ENCODE results near the gene ADAMTS9. TPM values are rescaled to one million over a fixed set of nuclear protein-coding genes. Genes with fewer than 3 reads are reported as not detected.
"Not testable (repeated sequence)": the region's sequence is repeated elsewhere in the genome, so short reads cannot be mapped to it uniquely, and the experiment has no call there.

The ADAMTS9 gene
- total RNA-seq, 1 experiment from 2014 or later: 6.9 TPM

DNA sequence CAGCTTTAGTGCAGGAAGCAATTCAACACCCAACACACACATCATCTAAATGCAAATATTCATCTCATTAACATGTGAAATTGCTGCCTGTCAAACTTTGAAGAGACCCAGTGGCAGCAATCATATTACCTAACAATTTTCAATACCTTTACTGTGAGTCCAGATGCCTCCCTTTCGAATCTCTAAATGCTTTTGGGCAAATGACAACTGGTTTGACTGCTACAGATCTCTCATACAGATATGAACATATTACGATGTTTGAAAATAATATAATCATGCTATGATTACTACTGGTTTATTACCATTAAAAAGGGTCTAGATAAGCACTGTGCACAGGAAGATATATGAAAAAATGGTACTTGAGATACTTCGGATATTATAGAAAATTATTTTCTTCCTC lies 137.9 kb downstream of the ADAMTS9 start:
- no peaks in the 10 kb centered on the region for H3K4me1 ChIP-seq
- H3K9me3 ChIP-seq (replicated peaks): no peaks in the 10 kb centered on the region
- no peak overlapping the region for H3K4me3 ChIP-seq
- DNase-seq: no peak
- H3K27me3 ChIP-seq: no peaks in the 10 kb centered on the region
- no peaks in the 10 kb centered on the region for H3K36me3 ChIP-seq
- no peak overlapping the region for H3K27ac ChIP-seq

DNA sequence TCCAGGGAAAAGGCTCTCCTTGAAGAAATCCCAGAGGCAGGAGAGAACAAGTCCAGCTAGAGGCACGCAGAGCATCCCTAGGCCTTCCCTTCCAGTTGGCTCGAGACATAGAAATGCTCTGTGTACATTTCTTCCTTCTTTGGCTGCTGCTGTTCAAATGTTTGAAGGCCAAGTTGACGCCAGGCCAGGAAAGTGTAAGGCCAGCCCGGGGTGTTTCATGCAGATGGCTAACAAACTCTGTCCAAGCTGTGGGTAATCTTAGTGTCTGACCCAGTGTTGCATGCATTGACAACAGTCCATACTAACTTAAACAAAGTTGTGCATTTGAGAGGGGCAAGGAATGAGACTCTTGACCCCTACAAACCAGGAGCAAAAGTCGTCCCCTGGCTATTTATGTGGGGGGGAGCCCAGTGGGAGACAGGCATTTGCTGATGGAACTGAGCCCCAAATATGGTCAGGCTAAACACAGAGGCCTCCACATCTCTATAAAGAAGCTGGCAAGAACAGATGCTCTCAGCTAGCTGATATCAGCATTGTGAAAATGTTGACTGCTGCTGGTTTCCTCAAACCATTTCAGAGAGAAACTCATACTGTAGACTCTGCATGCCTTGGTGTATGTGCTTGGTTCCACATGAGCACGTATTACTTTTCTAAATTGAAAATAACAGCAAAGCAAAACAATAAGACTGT lies 139.5 kb downstream of the ADAMTS9 start:
- Histone ChIP-seq H3K4me3 (no peak overlapping the region), H3K27ac (no peak overlapping the region), H3K36me3 (no peaks in the 10 kb centered on the region), H3K27me3 (no peaks in the 10 kb centered on the region), H3K4me1 (no peaks in the 10 kb centered on the region), H3K9me3 (replicated peaks) (no peaks in the 10 kb centered on the region)
- DNase-seq: no peak

DNA sequence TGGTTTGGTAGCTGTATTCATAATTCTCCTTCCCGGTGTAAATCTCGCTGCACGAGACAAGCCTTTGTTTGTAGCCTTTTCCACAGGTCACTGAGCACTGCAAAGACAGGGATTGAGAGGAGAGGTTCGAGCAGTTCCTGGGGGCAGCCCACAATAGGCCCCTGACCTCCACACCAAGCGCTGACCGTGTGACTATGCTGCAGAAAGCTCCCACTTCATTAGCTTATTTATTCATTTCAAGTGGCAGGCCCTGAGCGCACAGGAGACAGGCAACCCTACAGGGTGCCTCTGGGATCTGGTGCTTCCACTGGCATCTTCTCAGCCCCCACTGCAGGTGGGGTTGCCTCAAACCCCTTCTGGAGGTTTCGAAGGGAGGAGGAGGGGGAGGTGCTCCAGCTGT lies 140.9 kb downstream of the ADAMTS9 start:
- H3K36me3 ChIP-seq: no peaks in the 10 kb centered on the region

DNA sequence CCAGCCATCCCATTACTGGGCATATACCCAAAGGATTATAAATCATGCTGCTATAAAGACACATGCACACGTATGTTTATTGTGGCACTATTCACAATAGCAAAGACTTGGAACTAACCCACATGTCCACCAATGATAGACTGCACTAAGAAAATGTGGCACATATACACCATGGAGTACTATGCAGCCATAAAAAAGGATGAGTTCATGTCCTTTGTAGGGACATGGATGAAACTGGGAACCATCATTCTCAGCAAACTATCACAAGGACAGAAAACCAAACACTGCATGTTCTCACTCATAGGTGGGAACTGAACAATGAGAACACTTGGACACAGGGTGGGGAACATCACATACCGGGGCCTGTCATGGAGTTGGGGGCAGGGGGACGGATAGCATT lies 142.6 kb downstream of the ADAMTS9 start:
- DNase-seq, H3K4me3 ChIP-seq, H3K27me3 ChIP-seq: not testable (repeated sequence)

More for the DNA sequence above, 140.9 kb downstream of the ADAMTS9 start:
- no peak overlapping the region for H3K27ac ChIP-seq
- H3K4me1 ChIP-seq: no peaks in the 10 kb centered on the region
- H3K27me3 ChIP-seq: no peaks in the 10 kb centered on the region
- H3K4me3 ChIP-seq: no peak overlapping the region
- no peak for DNase-seq
- H3K9me3 ChIP-seq (replicated peaks): no peaks in the 10 kb centered on the region

DNA sequence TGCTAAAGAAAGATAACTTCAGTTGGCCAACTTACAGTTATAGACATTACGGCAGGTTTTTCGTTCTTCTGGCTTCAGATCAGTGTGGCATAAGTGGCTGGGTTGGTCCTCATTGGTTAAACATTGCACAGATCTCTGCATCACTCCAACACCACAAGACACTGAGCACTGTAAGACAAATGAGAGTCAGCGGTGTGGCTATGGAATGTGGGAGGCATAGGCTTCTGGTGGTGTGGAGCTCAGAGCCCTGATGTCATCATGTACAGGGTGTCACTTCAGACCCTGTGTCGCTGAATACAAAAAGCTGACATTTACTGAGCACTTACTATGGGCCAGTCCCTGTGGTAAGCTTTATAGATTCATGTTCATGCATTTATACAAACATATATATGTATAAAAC lies 146.0 kb downstream of the ADAMTS9 start:
- H3K27me3 ChIP-seq: no peaks in the 10 kb centered on the region
- H3K36me3 ChIP-seq: no peaks in the 10 kb centered on the region
- no peak overlapping the region for H3K27ac ChIP-seq
- H3K9me3 ChIP-seq (replicated peaks): no peaks in the 10 kb centered on the region
- no peak overlapping the region for H3K4me3 ChIP-seq
- no peak for DNase-seq
- no peaks in the 10 kb centered on the region for H3K4me1 ChIP-seq

More for the DNA sequence above, 142.6 kb downstream of the ADAMTS9 start:
- H3K4me1 ChIP-seq; H3K9me3 ChIP-seq (replicated peaks); H3K36me3 ChIP-seq; H3K27ac ChIP-seq: not testable (repeated sequence)

DNA sequence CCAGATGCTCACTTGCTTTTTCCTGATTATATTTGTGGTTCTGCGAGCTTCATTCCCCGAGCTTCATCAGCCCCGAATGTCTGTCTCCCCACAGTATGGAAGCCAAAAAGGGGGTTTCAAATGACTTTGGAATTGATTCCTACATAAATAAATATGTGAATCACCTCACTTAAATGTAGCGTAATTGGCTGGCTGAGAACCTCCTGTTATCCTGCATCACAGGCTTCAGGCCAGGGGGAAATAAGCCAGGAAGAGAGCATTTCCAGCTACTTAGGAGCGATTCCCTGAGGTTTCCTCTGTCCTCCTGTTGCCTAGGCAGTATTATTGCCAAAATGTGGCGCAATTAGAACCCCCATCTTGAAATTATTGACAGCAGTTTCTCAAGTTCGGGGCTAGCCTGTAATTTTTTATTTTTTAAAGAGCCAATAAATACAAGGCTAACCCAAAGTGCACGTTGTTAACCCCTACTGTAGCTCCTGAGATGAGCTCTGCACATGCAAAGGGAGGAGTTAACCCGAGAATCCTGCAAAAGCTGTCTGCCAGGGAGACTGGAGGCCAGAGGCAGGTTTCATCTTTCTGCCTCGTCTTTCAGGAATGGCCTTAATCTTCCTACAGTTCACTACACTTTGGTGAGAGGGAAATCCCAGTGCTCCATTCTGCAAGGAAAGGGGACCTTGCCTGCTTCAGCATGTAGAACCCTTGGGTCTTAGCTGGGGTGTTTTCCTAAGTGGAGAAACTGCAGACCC lies 148.2 kb downstream of the ADAMTS9 start:
- Histone ChIP-seq H3K9me3 (replicated peaks) (no peaks in the 10 kb centered on the region), H3K4me1 (no peaks in the 10 kb centered on the region)
- no peak for DNase-seq

DNA sequence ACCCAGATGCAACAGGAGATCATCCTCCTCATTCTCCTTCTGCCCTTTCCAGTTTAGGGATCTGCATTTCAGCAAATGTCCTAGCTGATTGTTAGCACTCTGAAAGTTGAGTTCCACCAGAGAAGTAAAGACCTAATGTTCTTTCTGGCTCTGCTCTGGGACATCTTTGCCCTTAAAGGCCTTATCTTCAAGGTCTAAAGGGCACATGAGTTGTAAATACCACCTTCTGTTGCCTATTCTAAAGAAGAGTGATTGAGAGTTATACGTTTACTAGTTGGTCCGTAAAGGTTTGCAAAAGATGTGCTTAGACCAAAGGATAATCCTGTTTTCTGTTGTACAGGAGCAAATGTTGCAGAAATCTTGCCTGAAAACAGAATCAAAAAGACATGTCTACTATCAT lies 151.6 kb downstream of the ADAMTS9 start:
- no peak overlapping the region for H3K27ac ChIP-seq
- no peak for DNase-seq
- H3K9me3 ChIP-seq (replicated peaks): no peaks in the 10 kb centered on the region
- no peaks in the 10 kb centered on the region for H3K4me1 ChIP-seq
- H3K36me3 ChIP-seq: no peaks in the 10 kb centered on the region
- no peak overlapping the region for H3K4me3 ChIP-seq
- H3K27me3 ChIP-seq: no peaks in the 10 kb centered on the region

More for the DNA sequence above, 148.2 kb downstream of the ADAMTS9 start:
- Histone ChIP-seq H3K36me3 (no peaks in the 10 kb centered on the region), H3K27me3 (no peaks in the 10 kb centered on the region), H3K27ac (no peak overlapping the region), H3K4me3 (no peak overlapping the region)

DNA sequence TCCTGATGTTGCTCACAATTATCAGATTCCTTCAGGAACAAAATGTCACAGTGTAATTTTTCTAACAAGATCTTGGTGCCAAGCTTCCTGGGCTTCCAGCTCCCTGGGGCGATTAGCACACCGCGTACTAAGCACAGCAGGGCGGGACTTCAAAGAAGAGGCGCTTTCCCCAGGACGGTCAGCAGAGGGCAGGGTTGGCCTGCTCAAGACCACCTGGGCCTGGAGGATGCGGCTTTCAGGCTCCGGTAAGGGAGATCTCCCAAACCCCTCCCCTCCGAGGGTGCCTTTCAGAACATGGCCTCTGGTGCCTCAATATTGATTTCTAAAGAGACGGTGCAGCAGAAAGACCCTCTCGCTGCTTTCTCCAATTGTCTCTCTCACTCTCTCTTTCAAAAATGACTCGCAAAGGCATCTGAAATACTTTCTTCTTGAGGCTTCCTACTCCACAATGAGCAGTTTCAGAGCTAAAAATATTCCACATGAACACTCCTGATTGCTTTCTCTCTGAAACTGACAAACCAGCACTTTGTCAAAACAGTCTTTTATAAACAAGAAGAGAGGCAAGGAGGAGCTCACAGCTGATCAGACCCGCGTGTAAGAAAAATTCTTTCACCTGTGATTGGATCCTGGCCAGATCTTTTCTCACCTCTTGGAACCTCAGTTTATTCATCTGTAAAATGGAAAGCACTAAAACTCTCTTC lies 154.0 kb downstream of the ADAMTS9 start:
- no peaks in the 10 kb centered on the region for H3K4me1 ChIP-seq
- DNase-seq: peak; percentile 77 to 87
- no peaks in the 10 kb centered on the region for H3K27me3 ChIP-seq
- H3K9me3 ChIP-seq (replicated peaks): no peaks in the 10 kb centered on the region
- no peaks in the 10 kb centered on the region for H3K36me3 ChIP-seq
- no peak overlapping the region for H3K4me3 ChIP-seq
- no peak overlapping the region for H3K27ac ChIP-seq

DNA sequence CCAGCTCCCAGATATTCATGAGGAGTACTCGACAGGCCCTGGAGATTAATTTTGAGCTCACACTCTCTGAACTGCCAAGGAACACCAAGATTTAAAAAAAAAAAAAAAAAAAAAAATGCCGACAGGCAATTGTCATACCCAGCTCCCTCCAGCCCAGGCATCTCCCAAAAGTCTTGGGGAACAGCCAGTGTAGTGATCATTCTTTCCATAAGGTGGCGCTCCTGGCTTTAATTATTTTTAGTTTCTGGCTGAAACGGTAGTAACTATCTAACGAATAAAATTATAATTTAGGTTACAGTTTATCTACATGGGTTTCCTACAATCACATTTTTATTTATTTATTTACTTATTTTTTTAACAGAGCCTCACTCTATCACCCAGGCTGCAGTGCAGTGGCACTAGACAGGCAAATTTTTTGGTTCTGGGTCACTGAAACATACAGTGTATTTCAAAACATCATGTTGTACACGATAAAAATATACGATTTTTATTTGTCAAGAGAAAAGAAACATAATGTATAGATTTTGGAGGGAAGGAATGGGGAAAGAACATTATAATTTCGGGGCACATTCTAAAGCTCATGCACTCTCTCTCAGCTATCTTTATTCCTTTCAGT lies 157.3 kb downstream of the ADAMTS9 start:
- Histone ChIP-seq H3K27me3 (no peaks in the 10 kb centered on the region), H3K4me1 (no peaks in the 10 kb centered on the region), H3K4me3 (no peak overlapping the region), H3K27ac (no peak overlapping the region), H3K9me3 (replicated peaks) (no peaks in the 10 kb centered on the region), H3K36me3 (no peaks in the 10 kb centered on the region)
- DNase-seq: peak; percentile 42 to 67

DNA sequence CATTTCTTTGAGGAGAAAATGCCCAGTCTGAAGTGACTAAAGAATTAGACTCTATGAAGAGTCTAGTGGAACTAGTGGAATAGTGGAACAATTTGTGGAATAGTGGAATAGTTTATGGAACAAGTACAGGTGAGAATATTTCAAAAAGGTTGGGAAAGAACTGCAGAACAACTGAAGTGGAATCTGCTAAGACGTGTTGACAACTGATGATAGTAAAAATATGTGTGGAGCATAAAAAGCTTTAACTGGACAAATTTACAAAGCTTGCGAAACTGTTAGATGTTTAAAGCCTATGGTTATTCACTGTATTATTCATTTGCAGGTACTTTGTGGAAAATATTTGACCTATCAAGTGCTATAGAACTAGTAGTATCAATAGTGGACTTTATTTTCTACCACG lies 164.5 kb downstream of the ADAMTS9 start:
- H3K4me3 ChIP-seq: no peak overlapping the region
- no peak for DNase-seq
- H3K36me3 ChIP-seq: no peaks in the 10 kb centered on the region
- H3K9me3 ChIP-seq (replicated peaks): no peaks in the 10 kb centered on the region
- H3K27me3 ChIP-seq: no peaks in the 10 kb centered on the region
- H3K4me1 ChIP-seq: no peaks in the 10 kb centered on the region
- no peak overlapping the region for H3K27ac ChIP-seq

DNA sequence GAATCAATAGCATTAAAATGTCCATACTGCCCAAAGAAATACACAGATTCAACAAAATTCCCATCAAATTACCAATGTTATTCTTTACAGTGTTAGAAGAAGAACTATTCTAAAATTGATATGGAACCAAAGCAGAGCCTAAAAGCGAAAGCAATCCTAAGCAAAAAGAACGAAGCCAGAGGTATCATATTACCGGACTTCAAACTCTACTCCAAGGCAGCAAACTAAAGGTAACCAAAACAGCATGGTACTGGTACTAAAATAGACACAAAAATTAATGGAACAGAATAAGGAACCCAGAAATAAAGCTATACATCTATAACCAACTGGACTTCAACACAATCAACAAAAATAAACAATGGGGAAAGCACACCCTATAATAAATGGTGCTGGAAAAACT lies 167.5 kb downstream of the ADAMTS9 start:
- no peak for DNase-seq
- no peaks in the 10 kb centered on the region for H3K9me3 ChIP-seq (replicated peaks)
- no peaks in the 10 kb centered on the region for H3K27me3 ChIP-seq
- no peaks in the 10 kb centered on the region for H3K4me1 ChIP-seq
- no peak overlapping the region for H3K4me3 ChIP-seq
- H3K27ac ChIP-seq: no peak overlapping the region
- no peaks in the 10 kb centered on the region for H3K36me3 ChIP-seq

DNA sequence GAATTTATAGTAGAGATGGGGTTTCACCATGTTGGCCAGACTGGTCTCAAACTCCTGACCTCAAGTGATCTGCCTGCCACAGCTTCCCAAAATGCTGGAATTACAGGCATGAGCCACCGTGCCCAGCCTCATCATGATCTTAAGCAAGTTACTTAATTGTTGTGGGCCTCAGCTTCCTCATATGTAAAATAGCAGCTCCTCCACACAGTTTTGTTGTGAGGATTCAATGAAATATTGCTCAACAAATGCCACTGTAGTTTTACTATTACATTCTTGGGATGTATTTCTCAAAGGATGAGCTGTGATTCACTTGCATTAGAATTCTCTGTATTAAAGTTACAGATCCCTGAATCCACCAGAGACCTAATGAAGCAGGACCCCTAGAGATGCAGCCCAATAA lies 168.8 kb downstream of the ADAMTS9 start:
- Histone ChIP-seq H3K4me1 (no peaks in the 10 kb centered on the region), H3K4me3 (no peak overlapping the region), H3K9me3 (replicated peaks) (no peaks in the 10 kb centered on the region), H3K27ac (no peak overlapping the region), H3K27me3 (no peaks in the 10 kb centered on the region), H3K36me3 (no peaks in the 10 kb centered on the region)
- DNase-seq: no peak

DNA sequence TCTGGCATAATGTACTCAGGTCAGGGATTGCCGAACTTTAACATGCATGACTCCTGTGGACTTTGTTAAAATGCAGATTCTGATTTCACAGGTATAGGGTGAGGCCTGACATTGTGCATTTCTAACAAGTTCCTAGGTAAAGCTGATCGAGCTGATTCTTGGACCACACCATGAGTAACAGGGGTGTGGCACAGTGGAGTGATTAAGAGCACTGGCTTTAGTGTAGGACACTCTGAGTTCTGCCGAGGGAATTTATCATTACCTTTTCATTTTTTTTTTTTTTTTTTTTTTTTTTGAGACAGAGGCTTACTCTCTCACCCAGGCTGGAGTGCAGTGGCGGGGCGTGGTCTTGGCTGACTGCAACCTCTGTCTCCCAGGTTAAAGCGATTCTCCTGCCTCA lies 169.3 kb downstream of the ADAMTS9 start:
- Histone ChIP-seq H3K27me3 (no peaks in the 10 kb centered on the region), H3K9me3 (replicated peaks) (no peaks in the 10 kb centered on the region), H3K36me3 (no peaks in the 10 kb centered on the region), H3K4me3 (no peak overlapping the region), H3K4me1 (no peaks in the 10 kb centered on the region), H3K27ac (no peak overlapping the region)
- DNase-seq: no peak

DNA sequence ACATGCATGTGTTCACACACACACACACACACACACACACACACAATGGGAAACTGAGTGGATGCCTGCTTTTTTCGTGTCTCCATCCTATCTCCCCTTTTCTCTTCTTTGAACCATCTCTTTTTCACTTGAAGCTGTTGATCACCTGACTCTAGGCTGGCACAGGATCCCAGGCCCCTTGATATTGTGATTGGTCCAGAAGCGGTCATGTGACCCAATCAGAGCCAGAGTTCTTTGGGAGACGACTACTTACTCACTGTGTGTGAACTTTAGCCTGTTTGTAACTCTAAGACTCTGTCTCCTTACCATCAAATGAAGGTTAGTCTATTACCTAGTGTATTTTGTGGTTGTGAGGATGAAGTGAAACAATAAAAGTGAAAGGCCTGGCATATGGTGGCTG lies 172.9 kb downstream of the ADAMTS9 start:
- H3K27ac ChIP-seq: no peak overlapping the region
- H3K9me3 ChIP-seq (replicated peaks): no peaks in the 10 kb centered on the region
- no peaks in the 10 kb centered on the region for H3K4me1 ChIP-seq
- no peak for DNase-seq
- H3K36me3 ChIP-seq: no peaks in the 10 kb centered on the region
- H3K27me3 ChIP-seq: no peaks in the 10 kb centered on the region
- H3K4me3 ChIP-seq: no peak overlapping the region

DNA sequence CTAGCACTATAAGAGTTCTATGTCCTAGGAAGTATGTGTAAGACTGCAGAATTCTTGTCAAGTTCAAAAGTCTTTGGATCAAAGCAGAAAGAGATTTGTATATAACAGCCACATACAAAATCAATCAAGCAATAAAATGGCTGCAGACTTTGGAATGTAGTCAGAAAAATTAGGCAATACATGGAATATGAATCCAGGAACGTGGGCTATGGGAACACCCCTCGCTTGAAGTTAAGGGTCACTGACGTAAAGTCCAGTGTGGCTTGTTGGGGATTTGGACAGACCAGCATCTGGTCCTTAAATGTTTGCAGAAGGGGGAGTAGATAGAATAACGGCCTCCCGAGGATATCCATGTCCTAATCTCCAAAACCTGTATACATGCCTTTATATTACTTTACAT lies 178.6 kb downstream of the ADAMTS9 start:
- no peaks in the 10 kb centered on the region for H3K36me3 ChIP-seq
- H3K9me3 ChIP-seq (replicated peaks): no peaks in the 10 kb centered on the region
- H3K27me3 ChIP-seq: no peaks in the 10 kb centered on the region
- H3K4me3 ChIP-seq: no peak overlapping the region
- no peak overlapping the region for H3K27ac ChIP-seq
- DNase-seq: no peak
- no peaks in the 10 kb centered on the region for H3K4me1 ChIP-seq

Measured in SJCRH30 (cell line).